ENCODE results near the gene GRAMD1B. TPM values are rescaled to one million over a fixed set of nuclear protein-coding genes. Genes with fewer than 3 reads are reported as not detected.

GRAMD1B gene
- total RNA-seq, 1 experiment from 2014 or later, result 5.8 TPM

- Histone ChIP-seq H3K79me2 (ENCODE audit: low read depth) (no peaks in the 10 kb centered on the region), H3K27ac (no peak overlapping the region), H3K4me2 (no peak overlapping the region), H3K4me1 (replicated peaks; ENCODE audit: insufficient read depth) (no peaks in the 10 kb centered on the region), H3K9me2 (ENCODE audit: insufficient read depth) (no peaks in the 10 kb centered on the region), H3F3A (ENCODE audit: insufficient read depth, low read depth) (no peaks in the 10 kb centered on the region), H2AFZ (no peak overlapping the region), H3K27me3 (ENCODE audit: insufficient read depth, low read depth) (peaks cover 76% of the 10 kb centered on the region), H3K9me3 (ENCODE audit: insufficient read depth, low read depth) (no peaks in the 10 kb centered on the region), H3K4me3 (no peak overlapping the region), H4K20me1 (ENCODE audit: insufficient read depth) (peaks cover 4% of the 10 kb centered on the region; the same call in 1 of the 2 replicates), H3K36me3 (ENCODE audit: low read depth) (no peaks in the 10 kb centered on the region)
- DNase-seq, result no peak
- ChIA-PET POLR2A (ENCODE audit: unreplicated experiment) (no interaction called here), CTCF (no interaction called here)
- intact Hi-C loops (cut with micrococcal nuclease; ENCODE audit: unreplicated experiment), result loop anchor here (2.0 to 5.0 kb wide), 2 partner anchors 61 to 66 kb away; no protein-coding TSS in a partner anchor
- no peak for TF ChIP-seq CTCF (conservative IDR thresholded peaks at IDR 0.05)
- TF ChIP-seq EZH2 (IDR thresholded peaks at IDR 0.05; ENCODE audit: low read depth), result no peak
- no TSS peak for BruUV-seq (replicated peaks)
These were observed 211.4 kb downstream of the GRAMD1B start for GRCh38 chr11:123641495-123641840.

- H3K27me3 ChIP-seq (ENCODE audit: insufficient read depth, low read depth), result peaks cover 76% of the 10 kb centered on the region
- H2AFZ ChIP-seq, result no peak overlapping the region
- no peaks in the 10 kb centered on the region for H3K9me2 ChIP-seq (ENCODE audit: insufficient read depth)
- no peaks in the 10 kb centered on the region for H3K4me1 ChIP-seq (replicated peaks; ENCODE audit: insufficient read depth)
- DNase-seq, result no peak
- TF ChIP-seq EZH2 (IDR thresholded peaks at IDR 0.05; ENCODE audit: low read depth) (no peak), CTCF (conservative IDR thresholded peaks at IDR 0.05) (no peak)
- H3K9me3 ChIP-seq (ENCODE audit: insufficient read depth, low read depth), result no peaks in the 10 kb centered on the region
- H3K36me3 ChIP-seq (ENCODE audit: low read depth), result no peaks in the 10 kb centered on the region
- BruUV-seq (replicated peaks), result no TSS peak
- H3K4me3 ChIP-seq, result no peak overlapping the region
- H3K4me2 ChIP-seq, result no peak overlapping the region
- intact Hi-C loops (cut with micrococcal nuclease; ENCODE audit: unreplicated experiment), result loop anchor here (5.0 kb wide), 1 partner anchor 65 kb away; no protein-coding TSS in a partner anchor
- H4K20me1 ChIP-seq (ENCODE audit: insufficient read depth), result peaks cover 4% of the 10 kb centered on the region; the same call in 1 of the 2 replicates
- no peak overlapping the region for H3K27ac ChIP-seq
- H3F3A ChIP-seq (ENCODE audit: insufficient read depth, low read depth), result no peaks in the 10 kb centered on the region
- ChIA-PET POLR2A (ENCODE audit: unreplicated experiment) (no interaction called here), CTCF (no interaction called here)
- H3K79me2 ChIP-seq (ENCODE audit: low read depth), result no peaks in the 10 kb centered on the region
These were observed 212.4 kb downstream of the GRAMD1B start for GRCh38 chr11:123642435-123642834.

- no peaks in the 10 kb centered on the region for H3K79me2 ChIP-seq (ENCODE audit: low read depth)
- ChIA-PET CTCF (no interaction called here), POLR2A (ENCODE audit: unreplicated experiment) (no interaction called here)
- H3K4me2 ChIP-seq, result no peak overlapping the region
- no TSS peak for BruUV-seq (replicated peaks)
- no peaks in the 10 kb centered on the region for H3F3A ChIP-seq (ENCODE audit: insufficient read depth, low read depth)
- intact Hi-C loops (cut with micrococcal nuclease; ENCODE audit: unreplicated experiment), result no loop called here
- TF ChIP-seq CTCF (conservative IDR thresholded peaks at IDR 0.05) (no peak), EZH2 (IDR thresholded peaks at IDR 0.05; ENCODE audit: low read depth) (no peak)
- H3K9me3 ChIP-seq (ENCODE audit: insufficient read depth, low read depth), result no peaks in the 10 kb centered on the region
- H3K27ac ChIP-seq, result no peak overlapping the region
- H4K20me1 ChIP-seq (ENCODE audit: insufficient read depth), result peaks cover 4% of the 10 kb centered on the region; the same call in 1 of the 2 replicates
- H3K36me3 ChIP-seq (ENCODE audit: low read depth), result no peaks in the 10 kb centered on the region
- no peak overlapping the region for H2AFZ ChIP-seq
- no peaks in the 10 kb centered on the region for H3K4me1 ChIP-seq (replicated peaks; ENCODE audit: insufficient read depth)
- H3K9me2 ChIP-seq (ENCODE audit: insufficient read depth), result no peaks in the 10 kb centered on the region
- peaks cover 76% of the 10 kb centered on the region for H3K27me3 ChIP-seq (ENCODE audit: insufficient read depth, low read depth)
- DNase-seq, result no peak
- H3K4me3 ChIP-seq, result no peak overlapping the region
These were observed 215.4 kb downstream of the GRAMD1B start for GRCh38 chr11:123645286-123645975.
